Thoracic aorta (tissue), 2 donors: ENCODE results near the gene GPC6. TPM values are rescaled to one million over a fixed set of nuclear protein-coding genes. Genes with fewer than 3 reads are reported as not detected.
"Not testable (repeated sequence)": the region's sequence is repeated elsewhere in the genome, so short reads cannot be mapped to it uniquely, and the experiment has no call there.

Source experiments
- ATAC-seq: fragments of 150-250 bp; one replicate; pipeline ENCODE4 v1.8.0; 2017; ENCODE audit warnings: low read depth; ENCODE audit not compliant: insufficient number of reproducible peaks, low FRiP score
- DNase-seq: peaks from one replicate; pipeline ENCODE4 v3.0.0-alpha.2; 2020; ENCODE audit warnings: low spot score
- H3K27ac ChIP-seq, 2 donors: fragments of 200-600 bp; sonication (generic); 1 replicate in 1 of 2; 2 replicates in 1 of 2; pipeline ENCODE4 v1.5.1; 2016; ENCODE audit warnings: mild to moderate bottlenecking in 2 of 2, moderate library complexity in 2 of 2
- H3K27me3 ChIP-seq: fragments of 200-600 bp; sonication (generic); replicated peaks from 2 replicates; pipeline ENCODE4 v1.6.0; 2016; ENCODE audit warnings: mild to moderate bottlenecking; ENCODE audit not compliant: insufficient read depth
- H3K36me3 ChIP-seq: fragments of 200-600 bp; sonication (generic); one replicate; pipeline ENCODE4 v1.5.1; 2016
- H3K4me1 ChIP-seq, 2 donors: fragments of 200-600 bp; sonication (generic); 1 replicate in 1 of 2; 2 replicates in 1 of 2; pipeline versions ENCODE4 v1.5.1 to v1.6.0; 2016; ENCODE audit warnings: low read depth in 2 of 2, mild to moderate bottlenecking in 1 of 2; ENCODE audit not compliant: control insufficient read depth in 1 of 2
- H3K4me3 ChIP-seq: fragments of 200-600 bp; sonication (generic); 2 replicates; pipeline ENCODE4 v1.5.1; 2016; ENCODE audit warnings: mild to moderate bottlenecking
- H3K9me3 ChIP-seq: fragments of 200-600 bp; sonication (generic); 2 replicates; pipeline ENCODE4 v1.5.1; 2016
- total RNA-seq, 2 donors: library from RNA; depleted of rRNA; stranded (reverse); fragments of >200 nt; gene quantifications; one replicate each; pipeline versions ENCODE4 v1.1.0 to v1.2.3, GENCODE V29; 2016
- TF ChIP-seq, protein P1 (sequence below): fragments of 200-600 bp; sonication (generic); IDR thresholded peaks from one replicate; pipeline ENCODE4 v1.5.1; 2019; ENCODE audit warnings: antibody characterized with exemption

Gene GPC6
- total RNA-seq, 2 donors from 2014 or later, result 34.9 to 56.4 TPM

GRCh38 chr13:94342436-94343242 is 1116.0 kb downstream of the GPC6 start:
- TF ChIP-seq, protein P1, sequence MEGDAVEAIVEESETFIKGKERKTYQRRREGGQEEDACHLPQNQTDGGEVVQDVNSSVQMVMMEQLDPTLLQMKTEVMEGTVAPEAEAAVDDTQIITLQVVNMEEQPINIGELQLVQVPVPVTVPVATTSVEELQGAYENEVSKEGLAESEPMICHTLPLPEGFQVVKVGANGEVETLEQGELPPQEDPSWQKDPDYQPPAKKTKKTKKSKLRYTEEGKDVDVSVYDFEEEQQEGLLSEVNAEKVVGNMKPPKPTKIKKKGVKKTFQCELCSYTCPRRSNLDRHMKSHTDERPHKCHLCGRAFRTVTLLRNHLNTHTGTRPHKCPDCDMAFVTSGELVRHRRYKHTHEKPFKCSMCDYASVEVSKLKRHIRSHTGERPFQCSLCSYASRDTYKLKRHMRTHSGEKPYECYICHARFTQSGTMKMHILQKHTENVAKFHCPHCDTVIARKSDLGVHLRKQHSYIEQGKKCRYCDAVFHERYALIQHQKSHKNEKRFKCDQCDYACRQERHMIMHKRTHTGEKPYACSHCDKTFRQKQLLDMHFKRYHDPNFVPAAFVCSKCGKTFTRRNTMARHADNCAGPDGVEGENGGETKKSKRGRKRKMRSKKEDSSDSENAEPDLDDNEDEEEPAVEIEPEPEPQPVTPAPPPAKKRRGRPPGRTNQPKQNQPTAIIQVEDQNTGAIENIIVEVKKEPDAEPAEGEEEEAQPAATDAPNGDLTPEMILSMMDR, result no peak
- H3K9me3 ChIP-seq, result no peaks in the 10 kb centered on the region
- peak overlapping the region; percentile 66 to 68 for H3K27ac ChIP-seq
- H3K36me3 ChIP-seq, result no peaks in the 10 kb centered on the region
- ATAC-seq, result no peak
- H3K4me3 ChIP-seq, result peak overlapping the region; percentile 56
- no peaks in the 10 kb centered on the region for H3K27me3 ChIP-seq
- H3K4me1 ChIP-seq, result peaks cover 21 to 38% of the 10 kb centered on the region in 2 donors
- no peak for DNase-seq

DNA sequence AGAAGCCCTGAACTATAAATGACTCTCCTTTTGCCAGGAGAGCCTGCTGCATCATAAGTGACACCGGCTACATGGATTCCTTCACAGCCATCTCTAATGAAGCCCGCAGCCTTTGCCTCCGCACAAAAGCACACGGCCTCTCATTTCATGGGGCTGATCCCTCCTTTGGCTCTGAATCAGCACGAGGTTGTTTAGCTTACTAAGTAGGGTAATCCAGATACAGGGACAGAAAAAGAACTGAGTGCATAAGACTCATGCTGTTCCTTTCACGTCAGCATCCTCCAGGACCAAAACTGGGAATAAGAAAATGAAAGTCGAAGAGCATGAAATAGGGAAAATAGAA is 1116.6 kb downstream of the GPC6 start:
- Histone ChIP-seq H3K4me1 (peaks cover 21 to 38% of the 10 kb centered on the region in 2 donors), H3K27me3 (no peaks in the 10 kb centered on the region), H3K36me3 (no peaks in the 10 kb centered on the region), H3K4me3 (peak overlapping the region; percentile 56), H3K27ac (peak overlapping the region; percentile 66 to 68), H3K9me3 (no peaks in the 10 kb centered on the region)
- TF ChIP-seq, protein P1, result no peak
- DNase-seq (peak; percentile 8), ATAC-seq (peak; percentile 42)

DNA sequence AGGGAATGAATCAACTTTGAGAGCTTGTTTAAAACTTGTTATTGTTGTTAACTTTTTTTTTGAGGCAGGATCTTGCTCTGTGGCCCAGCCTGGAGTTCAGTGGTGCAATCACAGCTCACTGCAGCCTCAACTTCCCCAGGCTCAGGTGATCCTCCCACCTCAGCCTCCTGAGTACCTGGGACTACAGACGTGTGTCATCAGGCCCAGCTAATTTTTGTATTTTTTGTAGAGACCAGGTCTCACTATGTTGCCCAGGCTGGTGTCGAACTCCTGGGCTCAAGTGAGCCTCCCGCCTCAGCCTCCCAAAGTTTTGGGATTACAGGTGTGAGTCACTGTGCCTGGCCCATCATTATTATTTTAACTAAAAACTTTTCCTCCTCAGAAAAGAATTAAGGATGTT is 1117.1 kb downstream of the GPC6 start:
- H3K4me1 ChIP-seq, result peaks cover 21 to 38% of the 10 kb centered on the region in 2 donors
- not testable (repeated sequence) for H3K36me3 ChIP-seq, H3K27me3 ChIP-seq, DNase-seq, H3K9me3 ChIP-seq
- H3K4me3 ChIP-seq, result peak overlapping the region; percentile 56
- peak; percentile 5 for ATAC-seq
- peak overlapping the region; percentile 66 to 68 for H3K27ac ChIP-seq

- H3K9me3 ChIP-seq, result no peaks in the 10 kb centered on the region
- DNase-seq, result no peak
- H3K4me3 ChIP-seq, result peak overlapping the region; percentile 48
- TF ChIP-seq, protein P1, result no peak
- no peaks in the 10 kb centered on the region for H3K27me3 ChIP-seq
- H3K4me1 ChIP-seq, result peaks cover 21 to 38% of the 10 kb centered on the region in 2 donors
- H3K27ac ChIP-seq, result peak overlapping the region; percentile 66 to 68
- ATAC-seq, result no peak
- H3K36me3 ChIP-seq, result no peaks in the 10 kb centered on the region
Measured at GRCh38 chr13:94344126-94344818, 1117.7 kb downstream of the GPC6 start.

DNA sequence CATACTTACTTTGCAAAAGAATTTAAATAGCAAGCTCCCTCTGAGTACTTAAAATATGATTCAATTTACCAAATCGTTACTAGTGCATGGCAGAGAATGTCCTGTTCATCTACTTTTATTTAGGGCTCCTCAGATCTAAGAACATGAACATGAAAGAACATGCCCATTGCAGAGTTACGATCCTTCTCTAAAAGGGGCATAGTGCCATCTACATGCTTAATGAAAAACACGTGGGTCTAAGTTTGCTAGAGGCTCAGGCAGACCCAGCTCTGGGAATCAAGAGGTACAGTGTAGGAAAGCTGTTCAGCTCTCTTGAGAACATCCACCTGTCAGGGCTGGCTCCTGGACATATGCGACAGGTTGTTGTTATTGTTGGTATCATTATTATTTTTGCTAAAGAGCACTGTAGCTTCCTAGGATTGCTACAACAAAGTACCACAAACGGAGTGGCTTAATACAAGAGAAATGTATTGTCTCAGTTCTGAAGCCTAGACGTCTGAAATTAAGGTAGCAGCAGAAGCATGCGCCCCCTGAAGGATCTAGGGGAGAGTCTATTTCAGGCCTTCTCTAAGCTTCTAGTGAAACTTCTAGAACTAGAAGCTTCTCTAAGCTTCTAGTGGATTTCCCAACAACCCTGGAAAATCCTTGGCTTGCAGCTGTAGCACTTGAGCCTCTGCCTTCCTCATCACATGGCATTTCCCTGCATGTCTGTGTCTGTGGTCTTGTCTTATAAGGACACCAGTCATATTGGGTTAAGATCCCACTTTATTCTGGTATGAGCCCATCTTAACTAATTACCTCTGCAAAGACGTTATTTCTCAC is 1119.0 kb downstream of the GPC6 start:
- H3K9me3 ChIP-seq, result no peaks in the 10 kb centered on the region
- TF ChIP-seq, protein P1, result no peak
- ATAC-seq (no peak), DNase-seq (no peak)
- H3K36me3 ChIP-seq, result no peaks in the 10 kb centered on the region
- peaks cover 21 to 38% of the 10 kb centered on the region in 2 donors for H3K4me1 ChIP-seq
- peak overlapping the region; percentile 48 for H3K4me3 ChIP-seq
- H3K27me3 ChIP-seq, result no peaks in the 10 kb centered on the region
- peak overlapping the region in 1 of 2 donors; percentile 68 for H3K27ac ChIP-seq
